ENCODE measurements around the gene CMTR1.

CMTR1 gene

DNA sequence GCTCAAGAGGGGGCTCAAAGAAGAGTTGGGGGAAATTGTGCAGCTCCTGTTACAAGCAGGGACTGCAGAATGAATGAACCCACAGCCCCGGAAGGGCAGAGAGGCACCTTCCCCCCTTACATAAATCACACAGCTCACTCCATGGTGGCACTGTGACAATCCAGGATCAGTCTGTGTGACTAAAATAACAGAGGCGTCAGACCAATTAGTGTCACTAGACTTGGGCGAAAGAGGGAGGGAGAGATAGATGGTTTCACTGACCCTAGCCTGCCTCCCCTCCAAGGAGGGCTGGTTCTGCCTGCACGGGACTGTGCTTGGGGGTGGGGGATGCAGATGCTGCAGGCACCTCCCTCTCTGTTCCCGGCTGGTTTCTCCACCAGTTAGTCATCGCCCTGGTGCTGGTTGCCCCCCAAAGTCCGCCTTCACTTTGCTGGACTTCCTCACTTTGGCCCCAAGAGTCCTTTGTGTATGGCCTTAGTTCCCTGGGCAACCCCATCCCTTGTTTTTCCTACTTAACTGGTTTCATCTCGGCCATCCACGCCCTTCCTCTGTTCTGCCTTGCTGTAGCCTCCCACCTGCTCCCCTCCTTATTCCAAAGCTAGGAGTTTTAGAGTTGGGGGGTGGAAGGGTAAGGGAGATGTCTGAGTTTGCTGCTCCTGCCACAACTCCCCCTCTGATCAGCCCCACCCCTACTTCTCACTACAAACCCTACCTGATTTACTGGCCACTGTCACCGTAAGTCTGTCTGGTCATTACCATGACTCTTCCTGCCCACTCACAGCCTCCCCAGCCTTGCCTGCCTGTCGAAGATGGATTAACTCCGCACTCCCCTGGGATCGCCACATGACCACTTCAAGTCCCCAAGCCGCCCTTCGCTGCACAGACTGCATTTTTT is 48.9 kb downstream of the CMTR1 start:
- TF ChIP-seq, protein P1, sequence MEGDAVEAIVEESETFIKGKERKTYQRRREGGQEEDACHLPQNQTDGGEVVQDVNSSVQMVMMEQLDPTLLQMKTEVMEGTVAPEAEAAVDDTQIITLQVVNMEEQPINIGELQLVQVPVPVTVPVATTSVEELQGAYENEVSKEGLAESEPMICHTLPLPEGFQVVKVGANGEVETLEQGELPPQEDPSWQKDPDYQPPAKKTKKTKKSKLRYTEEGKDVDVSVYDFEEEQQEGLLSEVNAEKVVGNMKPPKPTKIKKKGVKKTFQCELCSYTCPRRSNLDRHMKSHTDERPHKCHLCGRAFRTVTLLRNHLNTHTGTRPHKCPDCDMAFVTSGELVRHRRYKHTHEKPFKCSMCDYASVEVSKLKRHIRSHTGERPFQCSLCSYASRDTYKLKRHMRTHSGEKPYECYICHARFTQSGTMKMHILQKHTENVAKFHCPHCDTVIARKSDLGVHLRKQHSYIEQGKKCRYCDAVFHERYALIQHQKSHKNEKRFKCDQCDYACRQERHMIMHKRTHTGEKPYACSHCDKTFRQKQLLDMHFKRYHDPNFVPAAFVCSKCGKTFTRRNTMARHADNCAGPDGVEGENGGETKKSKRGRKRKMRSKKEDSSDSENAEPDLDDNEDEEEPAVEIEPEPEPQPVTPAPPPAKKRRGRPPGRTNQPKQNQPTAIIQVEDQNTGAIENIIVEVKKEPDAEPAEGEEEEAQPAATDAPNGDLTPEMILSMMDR (IDR thresholded peaks at IDR 0.05; ENCODE audit: unreplicated experiment in 3 of 3): no peak
- no peaks in the 10 kb centered on the region for H3K9me3 Mint-ChIP-seq
- H3K36me3 Mint-ChIP-seq (ENCODE audit: low read depth): peaks cover 43% of the 10 kb centered on the region
- H3K27me3 Mint-ChIP-seq (ENCODE audit: low read depth): peaks cover 24% of the 10 kb centered on the region
- peaks cover 24% of the 10 kb centered on the region for H3K4me1 Mint-ChIP-seq
- H3K27ac Mint-ChIP-seq: peak overlapping the region in 1 of 3 experiments; percentile 20
- H3K4me3 Mint-ChIP-seq: peak overlapping the region in 1 of 3 experiments; percentile 14

DNA sequence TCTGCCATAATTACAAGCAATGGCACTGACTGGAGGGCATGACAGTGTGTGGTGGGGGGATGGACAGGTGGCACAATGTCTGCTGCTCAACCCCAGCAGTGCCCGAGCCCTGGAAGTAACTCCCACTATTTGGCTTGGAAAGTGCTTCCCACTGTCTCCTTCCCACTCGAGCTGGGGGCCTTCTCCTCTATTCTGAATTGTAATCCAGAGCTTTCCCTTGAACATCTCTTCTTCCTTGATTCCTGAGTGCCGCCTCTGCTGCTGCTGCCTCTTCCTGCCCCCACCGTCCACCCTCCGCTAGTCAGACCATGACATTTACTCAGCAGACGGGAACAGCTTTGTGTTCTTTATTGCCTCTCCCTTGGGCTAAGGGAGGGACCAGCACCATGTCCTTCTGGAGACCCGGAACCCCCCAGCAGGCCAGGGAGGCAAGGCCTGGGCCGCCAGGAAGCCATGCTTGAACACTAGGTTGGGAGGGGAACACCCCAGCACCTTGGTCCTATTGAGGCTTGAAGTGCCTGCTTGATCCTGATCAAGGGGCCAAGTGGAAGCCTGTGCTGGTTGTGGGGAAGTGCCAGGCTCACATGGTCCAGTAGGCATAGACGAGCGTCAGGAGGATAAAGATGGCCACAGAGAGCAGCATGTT is 49.7 kb downstream of the CMTR1 start:
- peaks cover 24% of the 10 kb centered on the region for H3K27me3 Mint-ChIP-seq (ENCODE audit: low read depth)
- peaks cover 35% of the 10 kb centered on the region for H3K36me3 Mint-ChIP-seq (ENCODE audit: low read depth)
- TF ChIP-seq, protein P1 (IDR thresholded peaks at IDR 0.05; ENCODE audit: unreplicated experiment in 3 of 3): no peak
- peak overlapping the region in 1 of 3 experiments; percentile 20 for H3K27ac Mint-ChIP-seq
- no peaks in the 10 kb centered on the region for H3K9me3 Mint-ChIP-seq
- no peak overlapping the region for H3K4me3 Mint-ChIP-seq
- H3K4me1 Mint-ChIP-seq: peaks cover 26% of the 10 kb centered on the region

DNA sequence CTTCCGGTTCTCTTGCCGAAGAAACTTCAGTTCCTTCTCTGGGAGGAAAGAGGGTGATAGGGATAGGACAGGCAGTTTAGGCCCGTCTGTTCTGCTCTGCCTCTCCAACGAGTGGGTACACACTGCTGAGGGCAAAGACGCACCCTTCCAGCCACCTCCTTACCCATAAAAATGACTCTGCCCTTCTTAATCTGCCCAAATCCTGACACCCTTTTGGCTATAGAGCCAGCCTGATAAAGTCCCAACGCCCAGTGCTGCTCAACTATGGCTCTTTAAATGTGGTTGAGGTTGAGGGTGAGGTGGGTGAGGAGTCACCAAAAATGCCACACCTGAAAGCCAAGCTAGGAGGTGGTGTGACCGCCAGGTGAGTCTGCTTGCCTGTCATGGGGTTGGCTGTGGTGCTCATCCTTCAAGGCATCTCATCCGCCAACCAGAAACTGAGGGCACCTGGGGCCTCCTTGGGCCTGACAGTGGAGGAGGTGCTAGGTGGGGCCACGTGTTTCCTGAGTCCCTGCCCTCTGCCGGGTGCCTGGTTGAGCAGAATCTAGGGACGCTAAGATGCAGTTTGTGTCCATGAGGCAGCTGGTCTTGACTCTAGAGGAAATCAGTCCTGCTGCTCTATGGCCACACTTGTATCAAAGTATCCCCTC is 50.4 kb downstream of the CMTR1 start:
- no peak overlapping the region for H3K4me3 Mint-ChIP-seq
- no peak overlapping the region for H3K27ac Mint-ChIP-seq
- peaks cover 34% of the 10 kb centered on the region for H3K36me3 Mint-ChIP-seq (ENCODE audit: low read depth)
- H3K27me3 Mint-ChIP-seq (ENCODE audit: low read depth): peaks cover 26% of the 10 kb centered on the region
- TF ChIP-seq, protein P1 (IDR thresholded peaks at IDR 0.05; ENCODE audit: unreplicated experiment in 3 of 3): no peak
- peaks cover 33% of the 10 kb centered on the region for H3K4me1 Mint-ChIP-seq
- H3K9me3 Mint-ChIP-seq: no peaks in the 10 kb centered on the region

DNA sequence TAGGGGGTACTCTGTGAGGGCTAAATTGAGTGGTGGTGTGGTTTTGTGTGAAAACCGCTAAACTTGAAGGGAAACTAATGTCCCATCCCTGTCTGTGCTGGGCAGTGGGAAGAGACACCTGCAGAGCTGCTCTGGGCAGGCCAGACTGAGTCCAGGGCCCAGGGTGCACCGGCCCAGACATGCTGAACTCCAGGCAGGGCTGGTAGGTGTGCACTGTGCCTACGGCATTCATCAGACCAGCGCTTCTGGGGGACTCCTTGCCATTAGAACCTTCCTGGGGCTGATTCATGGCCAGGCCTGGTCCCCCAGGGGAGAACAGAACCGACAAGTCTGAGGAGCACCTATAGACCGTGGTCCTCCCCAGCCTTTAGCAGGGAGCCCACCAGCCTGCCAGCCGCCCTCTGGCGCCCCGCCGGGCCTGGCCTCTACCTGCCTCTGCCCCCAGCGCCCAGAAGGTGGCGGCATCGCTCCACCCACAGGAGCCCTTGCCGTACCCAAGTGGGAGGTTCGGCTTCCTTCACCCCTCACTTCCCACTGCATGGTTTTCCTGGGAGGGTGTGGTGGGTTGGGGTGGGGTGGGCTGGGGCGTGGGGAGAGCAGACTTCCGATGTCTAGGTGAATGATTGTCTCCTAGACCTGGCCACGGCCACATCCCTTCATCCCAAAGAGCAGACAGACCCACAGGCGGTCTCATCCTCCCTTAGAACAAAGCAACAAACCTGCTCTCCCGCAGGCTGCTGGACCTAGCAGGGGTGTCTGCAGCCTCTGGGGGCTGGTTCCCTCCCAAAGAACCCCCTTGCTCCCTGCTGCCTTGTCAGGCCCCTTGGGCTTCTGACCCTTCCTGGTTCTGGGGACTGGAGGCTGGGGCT is 51.1 kb downstream of the CMTR1 start:
- Mint-ChIP-seq H3K27ac (no peak overlapping the region), H3K9me3 (no peaks in the 10 kb centered on the region), H3K4me3 (no peak overlapping the region), H3K27me3 (ENCODE audit: low read depth) (peaks cover 33% of the 10 kb centered on the region), H3K36me3 (ENCODE audit: low read depth) (peaks cover 26% of the 10 kb centered on the region), H3K4me1 (peaks cover 37% of the 10 kb centered on the region)
- TF ChIP-seq, protein P1 (IDR thresholded peaks at IDR 0.05; ENCODE audit: unreplicated experiment in 3 of 3): peak; percentile 74 to 82 (median 81)

DNA sequence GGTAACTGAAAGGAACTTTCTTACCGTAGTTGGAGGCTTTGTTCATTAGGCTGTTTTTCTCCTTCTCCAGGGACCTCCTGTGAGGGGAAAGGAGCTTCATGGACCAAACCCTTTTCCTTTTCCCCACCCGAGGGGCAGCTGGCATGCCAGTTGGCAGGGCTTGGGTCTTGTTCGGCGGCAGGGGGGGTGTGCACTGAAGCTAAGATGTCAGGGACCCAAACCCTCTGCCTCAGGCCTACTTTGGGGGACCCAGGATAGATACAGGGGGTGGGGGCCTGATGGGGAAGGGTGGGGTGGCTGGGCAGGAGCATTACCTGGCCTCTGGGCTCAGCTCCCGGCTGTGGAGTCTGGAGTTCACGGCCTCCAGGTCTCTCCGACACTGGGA is 51.8 kb downstream of the CMTR1 start:
- Mint-ChIP-seq H3K27ac (no peak overlapping the region), H3K4me1 (peaks cover 41% of the 10 kb centered on the region), H3K27me3 (ENCODE audit: low read depth) (peaks cover 36% of the 10 kb centered on the region), H3K36me3 (ENCODE audit: low read depth) (peaks cover 21% of the 10 kb centered on the region), H3K9me3 (no peaks in the 10 kb centered on the region), H3K4me3 (no peak overlapping the region)
- TF ChIP-seq, protein P1 (IDR thresholded peaks at IDR 0.05; ENCODE audit: unreplicated experiment in 3 of 3): no peak
